ENCODE data around the gene COX5A. TPM values are rescaled to one million over a fixed set of nuclear protein-coding genes. Genes with fewer than 3 reads are reported as not detected.
"Not testable (repeated sequence)": the region's sequence is repeated elsewhere in the genome, so short reads cannot be mapped to it uniquely, and the experiment has no call there.

COX5A gene
- total RNA-seq, 2 donors from 2014 or later = 90.6 to 101 TPM

- intact Hi-C loops (cut with DNase I) = no loop called here
- DNase-seq (ENCODE audit: low spot score) = peak; percentile 98
These were observed 31.3 kb downstream of the COX5A start, which contains the start of gene FAM219B for GRCh38 chr15:74906450-74907162. TSS of gene FAM219B (minus strand) at chr15:74906851. CDS start at chr15:74906800, 51 bp downstream.

- intact Hi-C loops (cut with DNase I) = no loop called here
- peak; percentile 83 for DNase-seq (ENCODE audit: low spot score)
These were observed 31.8 kb downstream of the COX5A start for GRCh38 chr15:74906067-74906449.

DNA sequence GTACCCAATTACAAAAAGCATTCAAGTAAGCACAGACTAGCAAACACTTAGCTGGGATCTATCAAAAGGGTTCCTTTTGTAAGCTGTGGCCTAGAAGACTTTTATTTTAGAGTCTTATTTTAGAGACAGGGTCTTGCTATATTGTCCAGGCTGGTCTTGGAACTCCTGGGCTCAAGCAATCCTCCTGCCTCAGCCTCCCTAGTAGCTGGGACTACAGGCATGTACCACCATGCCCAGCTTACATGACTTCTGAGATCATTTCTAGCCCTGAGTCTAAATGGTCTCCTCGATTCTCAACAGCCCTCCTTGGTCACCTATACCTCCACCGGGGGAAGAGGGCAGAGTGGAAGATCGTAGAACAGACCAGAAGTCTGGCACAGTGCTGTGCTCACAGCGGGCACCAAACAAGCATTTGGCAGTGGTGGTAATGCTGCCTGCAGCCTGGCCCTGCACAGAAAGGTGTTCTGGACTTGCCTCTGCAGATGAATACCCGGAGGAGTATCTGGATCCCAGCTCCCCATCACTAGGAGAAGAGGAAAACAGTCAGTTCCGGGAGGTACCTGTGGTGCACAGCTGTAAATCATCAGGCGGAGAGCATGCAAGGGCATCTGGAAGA lies 33.6 kb downstream of the COX5A start:
- intact Hi-C loops (cut with DNase I) = no loop called here
- no peak for DNase-seq (ENCODE audit: low spot score)

- no peak for DNase-seq (ENCODE audit: low spot score)
- intact Hi-C loops (cut with DNase I) = no loop called here
These were observed 34.2 kb downstream of the COX5A start for GRCh38 chr15:74903676-74904075.

DNA sequence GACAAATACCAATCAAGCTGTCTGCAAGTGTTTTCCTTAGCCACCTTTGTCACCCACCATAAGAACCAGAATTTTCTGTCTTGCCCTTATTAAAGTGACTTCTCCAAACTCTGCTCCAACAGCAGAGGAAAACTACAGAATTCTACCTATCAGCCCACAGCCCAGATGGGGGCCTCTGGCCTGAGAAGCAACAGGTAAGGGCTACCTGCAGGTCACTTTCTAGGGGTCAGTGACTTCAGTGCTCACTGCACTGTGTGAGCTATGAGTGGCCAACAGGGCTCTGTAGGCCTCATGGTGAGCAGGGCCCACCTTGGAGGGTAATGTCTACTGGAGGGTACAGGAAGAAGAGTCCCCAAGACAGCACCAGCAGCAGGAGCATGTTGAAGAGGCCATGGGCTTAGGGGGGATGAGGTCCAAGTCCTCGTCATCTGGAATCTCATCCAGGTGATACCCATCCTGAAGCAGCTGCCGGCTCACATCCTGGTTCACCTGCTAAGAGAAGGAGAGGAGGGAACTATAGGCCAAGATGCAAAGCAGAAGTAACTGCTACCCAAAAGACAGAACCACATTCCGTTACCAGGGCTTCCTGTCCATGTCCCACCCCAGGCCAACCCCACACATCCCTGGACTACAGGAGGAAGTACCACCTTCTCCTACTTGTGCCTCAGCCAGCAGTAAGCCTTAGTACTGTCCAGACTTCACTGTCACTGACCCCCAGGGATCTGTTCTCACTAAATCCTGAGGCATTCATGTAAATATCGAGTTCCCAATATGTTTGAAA lies 35.4 kb downstream of the COX5A start:
- intact Hi-C loops (cut with DNase I) = no loop called here
- no peak for DNase-seq (ENCODE audit: low spot score)

DNA sequence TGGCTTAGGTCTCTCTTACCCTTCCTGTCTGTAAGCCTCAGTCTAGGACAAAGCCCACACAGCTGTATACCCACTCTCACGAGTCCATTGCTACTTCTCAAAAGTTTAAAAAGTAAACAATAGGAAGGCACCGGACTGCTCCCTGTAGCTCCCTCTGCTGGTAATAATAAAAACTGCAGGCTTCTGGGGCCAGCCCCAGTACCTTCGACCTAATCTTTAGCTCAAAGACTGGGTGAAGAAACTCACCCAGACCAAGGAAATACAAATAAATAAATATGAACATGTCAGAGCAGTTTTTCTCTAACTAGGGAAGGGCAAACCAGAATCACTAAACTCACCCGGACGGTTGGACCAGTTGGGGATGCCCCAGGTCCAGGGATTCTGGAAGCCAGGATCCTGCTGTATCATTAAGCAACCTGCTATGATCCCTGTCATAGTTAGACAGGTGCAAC lies 36.2 kb downstream of the COX5A start:
- intact Hi-C loops (cut with DNase I) = no loop called here
- no peak for DNase-seq (ENCODE audit: low spot score)

DNA sequence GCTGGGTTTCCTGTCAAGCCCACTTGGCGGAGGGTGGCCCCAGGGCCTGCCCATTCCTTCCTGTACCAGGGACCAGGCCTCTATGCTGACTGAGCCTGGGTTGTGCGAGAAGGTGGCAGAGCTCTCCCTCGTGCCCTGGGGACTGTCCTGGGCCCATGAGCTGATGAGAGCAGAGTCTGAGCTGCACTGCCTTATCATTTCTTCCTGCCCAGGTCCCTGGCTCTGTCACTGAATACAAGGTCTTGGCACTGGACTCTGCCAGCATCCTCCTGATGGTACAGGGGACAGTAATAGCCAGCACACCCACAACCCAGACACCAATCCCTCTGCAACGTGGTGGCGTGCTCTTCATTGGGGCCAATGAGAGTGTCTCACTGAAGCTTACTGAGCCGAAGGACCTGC lies 40.6 kb downstream of the COX5A start:
- intact Hi-C loops (cut with DNase I) = loop anchor here in 1 of 2 donors (5.0 kb wide), 1 partner anchor 50 kb away; no protein-coding TSS in a partner anchor
- DNase-seq (ENCODE audit: low spot score) = no peak

DNA sequence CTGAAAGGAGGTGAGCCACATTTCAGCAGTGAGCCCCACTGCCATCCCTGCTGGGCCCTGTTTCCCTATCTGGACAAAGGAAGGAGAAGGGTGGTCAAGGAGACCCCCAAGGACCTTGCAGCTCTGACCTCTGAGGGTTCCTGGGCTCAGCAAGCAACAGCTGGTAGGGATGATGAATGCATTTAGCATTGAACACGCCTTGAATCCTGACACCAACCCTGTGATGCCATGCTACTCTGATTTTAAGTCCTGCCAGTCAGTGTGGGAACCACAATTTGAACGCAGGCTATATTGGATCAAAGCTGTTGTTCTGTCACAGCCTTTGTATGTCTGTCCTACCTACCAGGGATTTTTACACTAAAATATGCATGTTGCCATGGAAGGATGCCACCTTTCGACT lies 41.6 kb downstream of the COX5A start:
- DNase-seq (ENCODE audit: low spot score) = no peak
- intact Hi-C loops (cut with DNase I) = loop anchor here in 1 of 2 donors (5.0 kb wide), 1 partner anchor 49 kb away; no protein-coding TSS in a partner anchor

- DNase-seq (ENCODE audit: low spot score) = no peak
- intact Hi-C loops (cut with DNase I) = loop anchor here in 1 of 2 donors (5.0 kb wide), 1 partner anchor 49 kb away; no protein-coding TSS in a partner anchor
These were observed 42.0 kb downstream of the COX5A start for GRCh38 chr15:74895830-74896229.

DNA sequence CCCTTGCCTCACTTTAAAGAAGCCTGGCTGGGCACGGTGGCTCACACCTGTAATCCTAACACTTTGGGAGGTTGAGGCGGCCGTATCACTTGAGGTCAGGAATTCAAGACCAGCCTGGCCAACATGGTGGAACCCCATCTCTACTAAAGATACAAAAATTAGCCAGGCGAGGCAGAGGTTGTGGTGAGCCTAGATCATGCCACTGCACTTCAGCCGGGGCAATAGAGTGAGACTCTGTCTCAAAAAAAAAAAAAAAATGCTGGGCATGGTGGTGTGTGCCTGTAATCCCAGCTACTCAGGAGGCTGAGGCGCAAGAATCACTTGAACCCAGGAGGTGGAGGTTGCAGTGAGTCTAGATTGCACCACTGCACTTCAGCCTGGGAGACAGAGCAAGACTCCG lies 43.5 kb downstream of the COX5A start:
- intact Hi-C loops (cut with DNase I) = not testable (repeated sequence)

DNA sequence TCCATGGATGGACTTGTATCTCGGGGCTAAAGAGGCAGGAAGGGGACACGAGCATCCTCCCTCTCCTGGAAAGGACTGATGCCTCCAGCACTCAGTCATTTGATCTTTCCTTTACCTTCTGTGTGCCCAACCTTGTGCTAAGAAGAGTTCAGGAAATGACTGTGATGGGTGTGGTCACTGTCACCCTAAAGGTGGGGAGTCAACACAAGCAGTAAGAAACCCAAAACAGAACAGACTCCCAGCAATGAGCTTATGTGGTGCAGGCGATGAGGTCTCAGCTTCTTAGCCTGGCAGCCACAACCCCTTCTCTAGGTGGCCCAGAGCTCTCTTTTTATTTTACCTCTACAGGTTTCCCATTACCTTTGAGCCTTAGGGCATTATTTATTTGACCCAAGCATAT lies 44.2 kb downstream of the COX5A start:
- intact Hi-C loops (cut with DNase I) = no loop called here
- no peak for DNase-seq (ENCODE audit: low spot score)

More for the DNA sequence above, 43.5 kb downstream of the COX5A start:
- DNase-seq (ENCODE audit: low spot score) = not testable (repeated sequence)

GRCh38 chr15:74892931-74893330 lies 44.9 kb downstream of the COX5A start:
- no peak for DNase-seq (ENCODE audit: low spot score)
- intact Hi-C loops (cut with DNase I) = no loop called here

DNA sequence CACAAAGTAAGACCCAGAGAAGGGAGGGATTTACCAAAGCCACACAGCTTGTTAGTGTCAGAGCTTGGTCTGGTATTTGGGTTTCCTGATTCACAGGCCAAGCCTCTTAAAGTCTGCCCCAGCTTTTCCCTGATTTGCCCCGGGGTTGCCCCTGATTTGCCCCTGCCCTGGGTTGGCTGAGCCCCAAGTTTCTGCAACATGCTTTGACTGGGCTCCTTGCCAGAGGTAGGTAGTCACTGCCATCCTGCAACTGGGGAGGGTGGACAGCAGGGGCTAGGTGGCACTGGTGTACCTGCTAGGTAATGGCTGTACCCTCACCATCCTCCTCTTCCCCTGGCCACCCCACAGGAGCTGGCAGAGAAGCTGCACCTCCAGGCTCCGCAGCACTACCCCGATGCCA lies 45.6 kb downstream of the COX5A start:
- no peak for DNase-seq (ENCODE audit: low spot score)
- intact Hi-C loops (cut with DNase I) = no loop called here

GRCh38 chr15:74891469-74891868 lies 46.4 kb downstream of the COX5A start:
- intact Hi-C loops (cut with DNase I) = no loop called here

GRCh38 chr15:74890665-74890960 lies 47.3 kb downstream of the COX5A start:
- DNase-seq (ENCODE audit: low spot score) = no peak
- intact Hi-C loops (cut with DNase I) = no loop called here

More at GRCh38 chr15:74891469-74891868, 46.4 kb downstream of the COX5A start:
- DNase-seq (ENCODE audit: low spot score) = no peak

- intact Hi-C loops (cut with DNase I) = no loop called here
These were observed 47.8 kb downstream of the COX5A start, which contains the start of gene MPI for GRCh38 chr15:74889883-74890664. TSS of gene MPI (plus strand) at chr15:74890042. CDS start at chr15:74890074, 32 bp downstream.

DNA sequence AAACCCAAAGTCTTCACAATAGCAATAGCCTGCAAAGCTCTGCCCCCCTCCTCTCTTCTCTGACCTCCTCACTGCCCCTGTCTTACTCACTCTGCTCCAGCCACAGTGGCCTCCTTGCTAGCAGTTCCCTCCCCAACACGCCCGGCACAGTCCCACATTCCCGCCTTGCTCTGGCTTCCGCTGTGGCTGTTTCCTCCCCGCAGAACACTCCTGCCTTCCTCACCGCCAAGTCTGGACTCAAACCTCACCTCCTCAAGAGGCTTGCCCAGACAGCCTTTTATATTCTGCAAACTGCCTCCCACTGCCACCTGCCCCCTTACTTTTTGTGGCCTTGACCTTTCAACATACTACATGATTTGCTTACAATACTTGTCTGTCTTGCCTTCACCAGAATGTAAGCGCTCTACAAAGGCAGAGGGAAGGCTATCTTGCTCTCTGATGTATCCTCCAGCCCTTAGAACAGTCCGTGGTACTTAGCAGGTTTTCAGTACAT lies 48.4 kb downstream of the COX5A start:
- no peak for DNase-seq (ENCODE audit: low spot score)
- intact Hi-C loops (cut with DNase I) = no loop called here

More at GRCh38 chr15:74889883-74890664, 47.8 kb downstream of the COX5A start, which contains the start of gene MPI:
- peak; percentile 96 for DNase-seq (ENCODE audit: low spot score)

- no peak for DNase-seq (ENCODE audit: low spot score)
- intact Hi-C loops (cut with DNase I) = no loop called here
These were observed 49.2 kb downstream of the COX5A start for GRCh38 chr15:74888716-74889115.
